Activated CD4-positive, alpha-beta T cell treated with anti-CD3 and anti-CD28 coated beads, Interleukin-2, amount 50 U/mL, for 1 hour (primary cell): Measurements from ENCODE around the gene GLP2R.

Experiments
- DNase-seq: peaks from one replicate; pipeline ENCODE4 v3.0.0-alpha.2; 2020

Gene GLP2R

GRCh38 chr17:9859781-9860180, 34.1 kb downstream of the GLP2R start:
- DNase-seq, result no peak

- no peak for DNase-seq
Observed at GRCh38 chr17:9860851-9861250, 35.1 kb downstream of the GLP2R start.

GRCh38 chr17:9862220-9862619, 36.5 kb downstream of the GLP2R start:
- no peak for DNase-seq

GRCh38 chr17:9862949-9863348, 37.2 kb downstream of the GLP2R start:
- DNase-seq, result no peak

GRCh38 chr17:9865586-9865985, 39.9 kb downstream of the GLP2R start:
- no peak for DNase-seq

- DNase-seq, result no peak
Observed at GRCh38 chr17:9868552-9868951, 42.8 kb downstream of the GLP2R start.

- no peak for DNase-seq
Observed at GRCh38 chr17:9872852-9873251, 47.1 kb downstream of the GLP2R start.

- DNase-seq, result no peak
Observed at GRCh38 chr17:9874722-9875121, 49.0 kb downstream of the GLP2R start.

GRCh38 chr17:9875441-9875840, 49.7 kb downstream of the GLP2R start:
- DNase-seq, result no peak

GRCh38 chr17:9878356-9878755, 52.6 kb downstream of the GLP2R start:
- no peak for DNase-seq

GRCh38 chr17:9878786-9879525, 53.2 kb downstream of the GLP2R start:
- DNase-seq, result no peak

GRCh38 chr17:9880582-9880999, 54.9 kb downstream of the GLP2R start:
- DNase-seq, result no peak

GRCh38 chr17:9883451-9883850, 57.7 kb downstream of the GLP2R start:
- no peak for DNase-seq

- no peak for DNase-seq
Observed at GRCh38 chr17:9886141-9886930, 60.6 kb downstream of the GLP2R start.

GRCh38 chr17:9887508-9887907, 61.8 kb downstream of the GLP2R start:
- no peak for DNase-seq

GRCh38 chr17:9890124-9890523, 64.4 kb downstream of the GLP2R start:
- DNase-seq, result no peak

- DNase-seq, result no peak
Observed at GRCh38 chr17:9893411-9894012, 67.8 kb downstream of the GLP2R start.

GRCh38 chr17:9894231-9894630, 68.5 kb downstream of the GLP2R start:
- DNase-seq, result no peak

- DNase-seq, result no peak
Observed at GRCh38 chr17:9895923-9896322, 70.2 kb downstream of the GLP2R start.

- no peak for DNase-seq
Observed at GRCh38 chr17:9897372-9897968, 71.7 kb downstream of the GLP2R start.

GRCh38 chr17:9898812-9899211, 73.1 kb downstream of the GLP2R start:
- no peak for DNase-seq

- no peak for DNase-seq
Observed at GRCh38 chr17:9899280-9900043, 73.7 kb downstream of the GLP2R start.
